Mucosa of rectum (tissue), 2 donors: Measurements from ENCODE around the gene TSPAN18.
A peak's percentile ranks its signal among the peaks of the same experiment; 100 is the strongest.

Experiments used
- H3K27ac ChIP-seq, 2 donors: one replicate each; pipeline ENCODE4 v1.7.0; 2013; ENCODE audit warnings: inconsistent platforms in 2 of 2, low read depth in 2 of 2, low read length in 2 of 2
- H3K27me3 ChIP-seq, 2 donors: one replicate each; pipeline ENCODE4 v1.7.0; 2013; ENCODE audit warnings: low read length in 2 of 2; ENCODE audit not compliant: control insufficient read depth in 2 of 2, insufficient read depth in 2 of 2
- H3K36me3 ChIP-seq, 2 donors: one replicate each; pipeline ENCODE4 v1.7.0; 2013; ENCODE audit warnings: low read length in 2 of 2; ENCODE audit not compliant: control insufficient read depth in 2 of 2, insufficient read depth in 2 of 2
- H3K4me1 ChIP-seq, 2 donors: one replicate each; pipeline ENCODE4 v1.7.0; 2013; ENCODE audit warnings: low read length in 2 of 2, mild to moderate bottlenecking in 1 of 2; ENCODE audit not compliant: control insufficient read depth in 2 of 2, insufficient read depth in 2 of 2
- H3K4me3 ChIP-seq, 2 donors: one replicate each; pipeline ENCODE4 v1.7.0; 2013; ENCODE audit warnings: low read length in 2 of 2
- H3K9ac ChIP-seq, 2 donors: one replicate each; pipeline ENCODE4 v1.7.0; 2013; ENCODE audit warnings: low read length in 2 of 2, low read depth in 1 of 2, mild to moderate bottlenecking in 1 of 2
- H3K9me3 ChIP-seq, 2 donors: one replicate each; pipeline ENCODE4 v1.7.0; 2013; ENCODE audit warnings: low read length in 2 of 2; ENCODE audit not compliant: control insufficient read depth in 2 of 2
- donor health status: healthy.
- donor health status: Normal muscosa, but diverticular disease.

TSPAN18 gene

GRCh38 chr11:44795803-44796535 is 69.2 kb downstream of the TSPAN18 start:
- H3K27me3 ChIP-seq: no peaks in the 10 kb centered on the region
- H3K4me3 ChIP-seq: no peak overlapping the region
- H3K9me3 ChIP-seq: no peaks in the 10 kb centered on the region
- H3K27ac ChIP-seq: no peak overlapping the region
- H3K4me1 ChIP-seq: no peaks in the 10 kb centered on the region
- H3K9ac ChIP-seq: no peak overlapping the region
- H3K36me3 ChIP-seq: no peaks in the 10 kb centered on the region

GRCh38 chr11:44797051-44797450 is 70.3 kb downstream of the TSPAN18 start:
- no peak overlapping the region for H3K9ac ChIP-seq
- H3K4me1 ChIP-seq: no peaks in the 10 kb centered on the region
- no peak overlapping the region for H3K27ac ChIP-seq
- no peak overlapping the region for H3K4me3 ChIP-seq
- no peaks in the 10 kb centered on the region for H3K9me3 ChIP-seq
- no peaks in the 10 kb centered on the region for H3K36me3 ChIP-seq
- H3K27me3 ChIP-seq: no peaks in the 10 kb centered on the region

GRCh38 chr11:44797886-44798606 is 71.3 kb downstream of the TSPAN18 start:
- Histone ChIP-seq H3K9me3 (no peaks in the 10 kb centered on the region), H3K9ac (no peak overlapping the region), H3K4me1 (no peaks in the 10 kb centered on the region), H3K27ac (peak overlapping the region; percentile 7 to 13), H3K36me3 (no peaks in the 10 kb centered on the region), H3K27me3 (no peaks in the 10 kb centered on the region), H3K4me3 (no peak overlapping the region)

GRCh38 chr11:44798607-44798972 is 71.8 kb downstream of the TSPAN18 start:
- H3K9ac ChIP-seq: no peak overlapping the region
- no peaks in the 10 kb centered on the region for H3K4me1 ChIP-seq
- no peak overlapping the region for H3K27ac ChIP-seq
- no peaks in the 10 kb centered on the region for H3K9me3 ChIP-seq
- H3K4me3 ChIP-seq: no peak overlapping the region
- H3K27me3 ChIP-seq: no peaks in the 10 kb centered on the region
- no peaks in the 10 kb centered on the region for H3K36me3 ChIP-seq

GRCh38 chr11:44799012-44799411 is 72.2 kb downstream of the TSPAN18 start:
- Histone ChIP-seq H3K9ac (no peak overlapping the region), H3K27ac (no peak overlapping the region), H3K27me3 (no peaks in the 10 kb centered on the region), H3K4me1 (no peaks in the 10 kb centered on the region), H3K4me3 (no peak overlapping the region), H3K36me3 (no peaks in the 10 kb centered on the region), H3K9me3 (no peaks in the 10 kb centered on the region)

- Histone ChIP-seq H3K9ac (no peak overlapping the region), H3K27me3 (no peaks in the 10 kb centered on the region), H3K4me1 (no peaks in the 10 kb centered on the region), H3K9me3 (no peaks in the 10 kb centered on the region), H3K36me3 (no peaks in the 10 kb centered on the region), H3K27ac (no peak overlapping the region), H3K4me3 (no peak overlapping the region)
These were observed 75.6 kb downstream of the TSPAN18 start for GRCh38 chr11:44802347-44802746.

- H3K9me3 ChIP-seq: no peaks in the 10 kb centered on the region
- H3K36me3 ChIP-seq: no peaks in the 10 kb centered on the region
- no peaks in the 10 kb centered on the region for H3K4me1 ChIP-seq
- no peaks in the 10 kb centered on the region for H3K27me3 ChIP-seq
- no peak overlapping the region for H3K4me3 ChIP-seq
- H3K27ac ChIP-seq: no peak overlapping the region
- H3K9ac ChIP-seq: no peak overlapping the region
These were observed 76.2 kb downstream of the TSPAN18 start for GRCh38 chr11:44803009-44803408.

GRCh38 chr11:44804449-44805437 is 78.0 kb downstream of the TSPAN18 start:
- H3K27ac ChIP-seq: peak overlapping the region in 1 of 2 donors; percentile 40

GRCh38 chr11:44805596-44805995 is 78.8 kb downstream of the TSPAN18 start:
- Histone ChIP-seq H3K9me3 (no peaks in the 10 kb centered on the region), H3K36me3 (no peaks in the 10 kb centered on the region), H3K27me3 (no peaks in the 10 kb centered on the region), H3K27ac (peak overlapping the region in 1 of 2 donors; percentile 40), H3K4me3 (no peak overlapping the region), H3K4me1 (no peaks in the 10 kb centered on the region), H3K9ac (no peak overlapping the region)

More at GRCh38 chr11:44804449-44805437, 78.0 kb downstream of the TSPAN18 start:
- Histone ChIP-seq H3K9me3 (no peaks in the 10 kb centered on the region), H3K36me3 (no peaks in the 10 kb centered on the region), H3K4me1 (no peaks in the 10 kb centered on the region), H3K9ac (no peak overlapping the region), H3K4me3 (no peak overlapping the region), H3K27me3 (no peaks in the 10 kb centered on the region)
